ENCODE results near the gene TNIP3. TPM values are rescaled to one million over a fixed set of nuclear protein-coding genes. Genes with fewer than 3 reads are reported as not detected.

The TNIP3 gene
- total RNA-seq, 2 experiments from 2014 or later: 1.0 TPM; not detected in 1

DNA sequence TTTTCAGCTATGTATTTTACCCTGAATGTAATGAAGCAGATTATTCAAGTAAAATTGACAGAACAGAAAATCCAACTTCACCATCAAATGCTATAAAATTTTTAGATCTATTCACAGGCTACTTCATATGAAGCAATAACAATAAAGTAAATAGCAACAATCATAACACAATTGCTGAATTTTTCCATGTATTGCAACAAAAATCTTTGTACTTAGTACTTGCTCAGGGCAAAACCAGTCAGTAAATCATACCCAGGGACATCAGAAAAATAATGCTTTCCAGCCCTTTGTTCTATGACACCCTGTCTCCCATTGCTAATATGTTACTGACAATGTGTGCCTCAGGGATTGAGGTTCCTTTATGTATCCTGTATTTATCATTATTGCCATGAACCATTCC lies 15.5 kb downstream of the TNIP3 start:
- H2AFZ ChIP-seq (ENCODE audit: low read length): no peak overlapping the region
- POLR2A ChIA-PET: no interaction called here

DNA sequence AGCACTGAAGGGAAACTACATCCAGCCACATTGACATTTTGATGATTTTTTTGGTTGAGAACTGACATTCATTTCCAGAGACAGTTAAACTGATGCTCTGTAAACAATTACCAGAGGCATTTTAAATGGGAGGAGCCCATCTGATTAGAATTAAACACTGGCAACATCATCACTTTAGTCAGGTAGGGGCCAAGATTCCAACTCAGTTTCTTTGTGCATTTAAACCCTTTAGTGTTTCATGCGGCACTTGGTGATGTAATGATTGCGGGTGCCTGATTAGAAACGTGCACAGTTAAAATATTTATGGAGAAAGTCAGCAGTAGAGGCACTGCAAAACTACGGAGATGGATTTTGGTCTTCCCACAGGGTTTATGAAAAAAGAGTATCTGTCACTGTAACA lies 16.1 kb downstream of the TNIP3 start:
- ChIA-PET POLR2A (interaction anchor here (0.6 kb wide), 1 partner anchor 1283 kb away, joined by 3 read pairs; no protein-coding TSS in a partner anchor), CTCF (ENCODE audit: unreplicated experiment) (no interaction called here)
- Histone ChIP-seq H3K79me2 (ENCODE audit: insufficient read depth, low read depth, low read length) (no peaks in the 10 kb centered on the region), H3K9me3 (ENCODE audit: low read length) (no peaks in the 10 kb centered on the region), H3K4me3 (ENCODE audit: low read depth, low read length, poor library complexity, severe bottlenecking) (no peak overlapping the region), H3K9me2 (ENCODE audit: insufficient read depth, low read length) (no peaks in the 10 kb centered on the region), H2AFZ (ENCODE audit: low read length) (no peak overlapping the region), H4K20me1 (ENCODE audit: insufficient read depth, low read length) (no peaks in the 10 kb centered on the region), H3K4me1 (ENCODE audit: insufficient read depth, low read length, poor library complexity, severe bottlenecking) (no peaks in the 10 kb centered on the region), H3K36me3 (ENCODE audit: insufficient read depth, low read length) (no peaks in the 10 kb centered on the region), H3K4me2 (ENCODE audit: low read length) (no peak overlapping the region), H3K27ac (ENCODE audit: low read depth, low read length, poor library complexity, severe bottlenecking) (no peak overlapping the region)
- DNase-seq (ENCODE audit: low spot score): no peak
- intact Hi-C loops (cut with micrococcal nuclease; ENCODE audit: unreplicated experiment): no loop called here
- no peak for TF ChIP-seq EZH2phosphoT487 (IDR thresholded peaks at IDR 0.05; ENCODE audit: borderline replicate concordance, low read depth, low read length)
- TF ChIP-seq, protein P1, sequence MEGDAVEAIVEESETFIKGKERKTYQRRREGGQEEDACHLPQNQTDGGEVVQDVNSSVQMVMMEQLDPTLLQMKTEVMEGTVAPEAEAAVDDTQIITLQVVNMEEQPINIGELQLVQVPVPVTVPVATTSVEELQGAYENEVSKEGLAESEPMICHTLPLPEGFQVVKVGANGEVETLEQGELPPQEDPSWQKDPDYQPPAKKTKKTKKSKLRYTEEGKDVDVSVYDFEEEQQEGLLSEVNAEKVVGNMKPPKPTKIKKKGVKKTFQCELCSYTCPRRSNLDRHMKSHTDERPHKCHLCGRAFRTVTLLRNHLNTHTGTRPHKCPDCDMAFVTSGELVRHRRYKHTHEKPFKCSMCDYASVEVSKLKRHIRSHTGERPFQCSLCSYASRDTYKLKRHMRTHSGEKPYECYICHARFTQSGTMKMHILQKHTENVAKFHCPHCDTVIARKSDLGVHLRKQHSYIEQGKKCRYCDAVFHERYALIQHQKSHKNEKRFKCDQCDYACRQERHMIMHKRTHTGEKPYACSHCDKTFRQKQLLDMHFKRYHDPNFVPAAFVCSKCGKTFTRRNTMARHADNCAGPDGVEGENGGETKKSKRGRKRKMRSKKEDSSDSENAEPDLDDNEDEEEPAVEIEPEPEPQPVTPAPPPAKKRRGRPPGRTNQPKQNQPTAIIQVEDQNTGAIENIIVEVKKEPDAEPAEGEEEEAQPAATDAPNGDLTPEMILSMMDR (conservative IDR thresholded peaks at IDR 0.05; ENCODE audit: low read length): no peak
- BruUV-seq (replicated peaks): no TSS peak

More for the DNA sequence above, 15.5 kb downstream of the TNIP3 start:
- intact Hi-C loops (cut with micrococcal nuclease; ENCODE audit: unreplicated experiment): no loop called here
- CTCF ChIA-PET (ENCODE audit: unreplicated experiment): no interaction called here
- Histone ChIP-seq H3K27ac (ENCODE audit: low read depth, low read length, poor library complexity, severe bottlenecking) (no peak overlapping the region), H4K20me1 (ENCODE audit: insufficient read depth, low read length) (no peaks in the 10 kb centered on the region), H3K9me2 (ENCODE audit: insufficient read depth, low read length) (no peaks in the 10 kb centered on the region), H3K4me1 (ENCODE audit: insufficient read depth, low read length, poor library complexity, severe bottlenecking) (no peaks in the 10 kb centered on the region), H3K79me2 (ENCODE audit: insufficient read depth, low read depth, low read length) (no peaks in the 10 kb centered on the region), H3K4me3 (ENCODE audit: low read depth, low read length, poor library complexity, severe bottlenecking) (no peak overlapping the region), H3K9me3 (ENCODE audit: low read length) (no peaks in the 10 kb centered on the region), H3K36me3 (ENCODE audit: insufficient read depth, low read length) (no peaks in the 10 kb centered on the region), H3K4me2 (ENCODE audit: low read length) (no peak overlapping the region)
- no peak for DNase-seq (ENCODE audit: low spot score)
- BruUV-seq (replicated peaks): no TSS peak
- TF ChIP-seq, protein P1 (conservative IDR thresholded peaks at IDR 0.05; ENCODE audit: low read length): no peak
- TF ChIP-seq EZH2phosphoT487 (IDR thresholded peaks at IDR 0.05; ENCODE audit: borderline replicate concordance, low read depth, low read length): no peak

- Histone ChIP-seq H3K27ac (ENCODE audit: low read depth, low read length, poor library complexity, severe bottlenecking) (no peak overlapping the region), H4K20me1 (ENCODE audit: insufficient read depth, low read length) (no peaks in the 10 kb centered on the region), H3K4me1 (ENCODE audit: insufficient read depth, low read length, poor library complexity, severe bottlenecking) (no peaks in the 10 kb centered on the region), H3K4me3 (ENCODE audit: low read depth, low read length, poor library complexity, severe bottlenecking) (no peak overlapping the region), H3K9me3 (ENCODE audit: low read length) (no peaks in the 10 kb centered on the region), H2AFZ (ENCODE audit: low read length) (no peak overlapping the region), H3K36me3 (ENCODE audit: insufficient read depth, low read length) (no peaks in the 10 kb centered on the region), H3K4me2 (ENCODE audit: low read length) (no peak overlapping the region), H3K9me2 (ENCODE audit: insufficient read depth, low read length) (no peaks in the 10 kb centered on the region), H3K79me2 (ENCODE audit: insufficient read depth, low read depth, low read length) (no peaks in the 10 kb centered on the region)
- intact Hi-C loops (cut with micrococcal nuclease; ENCODE audit: unreplicated experiment): no loop called here
- no peak for DNase-seq (ENCODE audit: low spot score)
- CTCF ChIA-PET (ENCODE audit: unreplicated experiment): no interaction called here
- BruUV-seq (replicated peaks): no TSS peak
- TF ChIP-seq, protein P1 (conservative IDR thresholded peaks at IDR 0.05; ENCODE audit: low read length): no peak
- TF ChIP-seq EZH2phosphoT487 (IDR thresholded peaks at IDR 0.05; ENCODE audit: borderline replicate concordance, low read depth, low read length): no peak
- POLR2A ChIA-PET: no interaction called here
These were observed 17.6 kb downstream of the TNIP3 start for GRCh38 chr4:121146530-121146929.

Measured in OCI-LY7 (cell line).